GM13976 (cell line): Measurements from ENCODE around the gene NID1.
"Not testable (repeated sequence)": the region's sequence is repeated elsewhere in the genome, so short reads cannot be mapped to it uniquely, and the experiment has no call there.

Experiments used
- DNase-seq: peaks from one replicate; pipeline ENCODE4 v3.0.0; 2012; ENCODE audit warnings: low spot score
- in situ Hi-C: fragments of 300-500 bp; cut with MboI; formaldehyde crosslinking; loops from one replicate; pipeline ENCODE4 v1.12.0; 2022; ENCODE audit warnings: low sequenced_read_pairs, mixed read lengths, inconsistent platforms; ENCODE audit not compliant: unreplicated experiment
- TF ChIP-seq, protein P1 (sequence below): IDR thresholded peaks from 2 replicates; pipeline ENCODE4 v1.5.1; 2012; ENCODE audit warnings: borderline replicate concordance, mild to moderate bottlenecking; ENCODE audit not compliant: insufficient read depth; ENCODE audit errors: extremely low read depth, missing control alignments, control extremely low read depth

Gene NID1

GRCh38 chr1:235932090-235932510, 132.8 kb downstream of the NID1 start:
- in situ Hi-C loops: no loop called here
- DNase-seq: no peak
- TF ChIP-seq, protein P1, sequence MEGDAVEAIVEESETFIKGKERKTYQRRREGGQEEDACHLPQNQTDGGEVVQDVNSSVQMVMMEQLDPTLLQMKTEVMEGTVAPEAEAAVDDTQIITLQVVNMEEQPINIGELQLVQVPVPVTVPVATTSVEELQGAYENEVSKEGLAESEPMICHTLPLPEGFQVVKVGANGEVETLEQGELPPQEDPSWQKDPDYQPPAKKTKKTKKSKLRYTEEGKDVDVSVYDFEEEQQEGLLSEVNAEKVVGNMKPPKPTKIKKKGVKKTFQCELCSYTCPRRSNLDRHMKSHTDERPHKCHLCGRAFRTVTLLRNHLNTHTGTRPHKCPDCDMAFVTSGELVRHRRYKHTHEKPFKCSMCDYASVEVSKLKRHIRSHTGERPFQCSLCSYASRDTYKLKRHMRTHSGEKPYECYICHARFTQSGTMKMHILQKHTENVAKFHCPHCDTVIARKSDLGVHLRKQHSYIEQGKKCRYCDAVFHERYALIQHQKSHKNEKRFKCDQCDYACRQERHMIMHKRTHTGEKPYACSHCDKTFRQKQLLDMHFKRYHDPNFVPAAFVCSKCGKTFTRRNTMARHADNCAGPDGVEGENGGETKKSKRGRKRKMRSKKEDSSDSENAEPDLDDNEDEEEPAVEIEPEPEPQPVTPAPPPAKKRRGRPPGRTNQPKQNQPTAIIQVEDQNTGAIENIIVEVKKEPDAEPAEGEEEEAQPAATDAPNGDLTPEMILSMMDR: no peak

- in situ Hi-C loops: no loop called here
- DNase-seq: no peak
- TF ChIP-seq, protein P1: no peak
Measured at GRCh38 chr1:235931171-235931738, 133.6 kb downstream of the NID1 start.

DNA sequence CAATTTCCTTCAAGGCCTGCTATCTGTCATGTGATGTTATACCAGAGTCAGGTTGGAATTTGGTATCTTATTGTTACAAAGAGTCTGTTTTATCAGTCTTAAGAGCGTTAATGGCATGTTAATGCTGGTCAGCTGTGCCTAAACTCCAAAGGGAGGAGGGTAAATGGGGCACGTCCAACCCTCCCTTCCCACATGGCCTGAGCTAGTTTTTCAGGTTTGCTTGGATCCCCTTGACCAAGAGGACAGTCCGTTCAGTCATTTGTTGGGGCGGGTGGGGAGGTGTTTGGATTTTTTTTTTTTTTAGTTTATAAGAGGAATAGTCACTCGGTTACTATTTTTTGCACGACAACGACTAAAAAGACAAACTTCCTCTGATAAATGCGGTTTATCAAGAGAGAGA, 134.3 kb downstream of the NID1 start:
- TF ChIP-seq, protein P1: no peak
- DNase-seq: no peak
- in situ Hi-C loops: no loop called here

GRCh38 chr1:235929216-235929615, 135.7 kb downstream of the NID1 start:
- DNase-seq: no peak
- TF ChIP-seq, protein P1: no peak
- in situ Hi-C loops: no loop called here

GRCh38 chr1:235928197-235928596, 136.7 kb downstream of the NID1 start:
- in situ Hi-C loops: no loop called here
- no peak for DNase-seq
- TF ChIP-seq, protein P1: no peak

DNA sequence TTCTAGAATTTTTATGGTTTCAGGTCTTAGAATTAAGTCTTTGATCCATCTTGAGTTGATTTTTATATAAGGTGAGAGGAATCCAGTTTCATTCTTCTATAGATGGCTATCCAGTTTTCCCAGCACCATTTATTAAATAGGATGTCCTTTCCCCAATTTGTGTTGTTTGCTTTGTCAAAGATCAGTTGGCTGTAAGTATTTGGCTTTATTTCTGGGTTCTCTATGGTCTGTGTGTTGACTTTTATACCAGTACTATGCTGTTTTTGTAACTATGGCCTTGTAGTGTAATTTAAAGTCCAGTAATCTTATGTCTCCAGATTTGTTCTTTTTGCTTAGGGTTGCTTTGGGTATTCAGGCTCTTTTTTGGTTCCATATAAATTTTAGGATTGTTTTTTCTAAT, 137.3 kb downstream of the NID1 start:
- in situ Hi-C loops, DNase-seq: not testable (repeated sequence)
